Keratinocyte (primary cell): Measurements from ENCODE around the gene ROS1.

Source experiments
- EZH2 ChIP-seq: IDR thresholded peaks from one replicate; pipeline ENCODE4 v1.6.1; 2012; ENCODE audit warnings: inconsistent platforms, mild to moderate bottlenecking, low read length, moderate library complexity
- TF ChIP-seq, protein P1 (sequence below), 3 experiments: IDR thresholded peaks in 1 of 3; conservative IDR thresholded peaks in 1 of 3; optimal IDR thresholded peaks in 1 of 3; 2 replicates in 2 of 3; 3 replicates in 1 of 3; pipeline versions ENCODE3 to v1.5.1; 2011; ENCODE audit warnings: low read length in 3 of 3, mild to moderate bottlenecking in 3 of 3, moderate library complexity in 2 of 3, control low read depth in 1 of 3, inconsistent platforms in 1 of 3; ENCODE audit not compliant: insufficient read depth in 2 of 3; ENCODE audit errors: extremely low read depth in 1 of 3

DNA sequence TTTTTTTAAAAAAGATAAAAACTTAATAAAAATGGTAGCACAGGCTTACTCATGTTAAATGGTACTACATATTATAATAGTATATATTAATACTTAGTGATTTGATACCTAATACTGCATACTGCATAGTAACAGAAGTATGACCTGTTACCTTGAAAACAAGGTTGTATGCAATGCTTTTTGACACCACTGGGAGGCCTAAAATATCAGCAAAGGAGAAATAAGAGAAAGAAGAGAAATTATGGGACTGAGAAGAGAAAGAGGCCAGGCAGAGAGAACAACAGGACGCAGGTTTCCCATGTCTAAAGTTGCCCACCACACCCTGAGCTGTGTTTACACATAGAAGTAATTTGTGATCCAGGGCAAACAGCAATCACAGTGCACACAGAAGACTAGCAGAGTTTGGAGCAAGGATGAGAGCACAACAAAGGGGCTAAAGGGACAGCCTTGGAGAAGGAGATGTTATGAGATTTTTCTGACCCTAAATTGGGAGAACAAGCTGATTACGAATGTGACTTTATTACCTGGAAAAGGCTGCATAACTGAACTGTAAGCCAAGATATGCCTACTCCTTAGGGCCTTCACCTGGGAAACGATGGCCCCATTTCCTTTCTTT is 73.2 kb downstream of the ROS1 start:
- TF ChIP-seq, protein P1, sequence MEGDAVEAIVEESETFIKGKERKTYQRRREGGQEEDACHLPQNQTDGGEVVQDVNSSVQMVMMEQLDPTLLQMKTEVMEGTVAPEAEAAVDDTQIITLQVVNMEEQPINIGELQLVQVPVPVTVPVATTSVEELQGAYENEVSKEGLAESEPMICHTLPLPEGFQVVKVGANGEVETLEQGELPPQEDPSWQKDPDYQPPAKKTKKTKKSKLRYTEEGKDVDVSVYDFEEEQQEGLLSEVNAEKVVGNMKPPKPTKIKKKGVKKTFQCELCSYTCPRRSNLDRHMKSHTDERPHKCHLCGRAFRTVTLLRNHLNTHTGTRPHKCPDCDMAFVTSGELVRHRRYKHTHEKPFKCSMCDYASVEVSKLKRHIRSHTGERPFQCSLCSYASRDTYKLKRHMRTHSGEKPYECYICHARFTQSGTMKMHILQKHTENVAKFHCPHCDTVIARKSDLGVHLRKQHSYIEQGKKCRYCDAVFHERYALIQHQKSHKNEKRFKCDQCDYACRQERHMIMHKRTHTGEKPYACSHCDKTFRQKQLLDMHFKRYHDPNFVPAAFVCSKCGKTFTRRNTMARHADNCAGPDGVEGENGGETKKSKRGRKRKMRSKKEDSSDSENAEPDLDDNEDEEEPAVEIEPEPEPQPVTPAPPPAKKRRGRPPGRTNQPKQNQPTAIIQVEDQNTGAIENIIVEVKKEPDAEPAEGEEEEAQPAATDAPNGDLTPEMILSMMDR (optimal IDR thresholded peaks at IDR 0.05 in 1 of 3, IDR thresholded peaks at IDR 0.05 in 1 of 3, conservative IDR thresholded peaks at IDR 0.05 in 1 of 3; ENCODE audit: extremely low read depth in 1 of 3, insufficient read depth in 2 of 3, low read length in 3 of 3), result peak in 2 of 3 experiments; percentile 55 to 57
- TF ChIP-seq EZH2, result no peak
